CD4-positive, alpha-beta T cell treated with Interleukin-2 at 100 ng/mL for 4 hours (primary cell): ENCODE data around the gene LDLRAD3.

Experiments used
- DNase-seq: peaks from one replicate; pipeline ENCODE4 v3.0.0-alpha.2; 2020; ENCODE audit warnings: low spot score

LDLRAD3 gene

GRCh38 chr11:36105743-36106581 is 162.1 kb downstream of the LDLRAD3 start:
- no peak for DNase-seq

GRCh38 chr11:36107547-36107946 is 163.7 kb downstream of the LDLRAD3 start:
- no peak for DNase-seq

GRCh38 chr11:36108881-36109589 is 165.2 kb downstream of the LDLRAD3 start:
- DNase-seq, result no peak

GRCh38 chr11:36109590-36109849 is 165.7 kb downstream of the LDLRAD3 start:
- no peak for DNase-seq

GRCh38 chr11:36109850-36110606 is 166.2 kb downstream of the LDLRAD3 start:
- no peak for DNase-seq

GRCh38 chr11:36110668-36111410 is 167.0 kb downstream of the LDLRAD3 start:
- no peak for DNase-seq

- DNase-seq, result no peak
Measured at GRCh38 chr11:36114095-36114494, 170.2 kb downstream of the LDLRAD3 start.

- no peak for DNase-seq
Measured at GRCh38 chr11:36115378-36115801, 171.5 kb downstream of the LDLRAD3 start.

- no peak for DNase-seq
Measured at GRCh38 chr11:36116161-36116560, 172.3 kb downstream of the LDLRAD3 start.

GRCh38 chr11:36118084-36118483 is 174.2 kb downstream of the LDLRAD3 start:
- no peak for DNase-seq

GRCh38 chr11:36119300-36119699 is 175.4 kb downstream of the LDLRAD3 start:
- no peak for DNase-seq

GRCh38 chr11:36121054-36121453 is 177.2 kb downstream of the LDLRAD3 start:
- DNase-seq, result no peak

- no peak for DNase-seq
Measured at GRCh38 chr11:36122671-36123070, 178.8 kb downstream of the LDLRAD3 start.

GRCh38 chr11:36123336-36124101 is 179.7 kb downstream of the LDLRAD3 start:
- DNase-seq, result no peak

- no peak for DNase-seq
Measured at GRCh38 chr11:36126678-36127077, 182.8 kb downstream of the LDLRAD3 start.

GRCh38 chr11:36127550-36127949 is 183.7 kb downstream of the LDLRAD3 start:
- no peak for DNase-seq

- DNase-seq, result no peak
Measured at GRCh38 chr11:36129955-36130354, 186.1 kb downstream of the LDLRAD3 start.

- DNase-seq, result no peak
Measured at GRCh38 chr11:36130401-36130800, 186.5 kb downstream of the LDLRAD3 start.

- no peak for DNase-seq
Measured at GRCh38 chr11:36131721-36132397, 188.0 kb downstream of the LDLRAD3 start.

- no peak for DNase-seq
Measured at GRCh38 chr11:36132940-36133339, 189.1 kb downstream of the LDLRAD3 start.

GRCh38 chr11:36135076-36135475 is 191.2 kb downstream of the LDLRAD3 start:
- DNase-seq, result no peak
